Measurements from ENCODE around the gene PARP11. TPM values are rescaled to one million over a fixed set of nuclear protein-coding genes. Genes with fewer than 3 reads are reported as not detected.

The PARP11 gene, protein sequence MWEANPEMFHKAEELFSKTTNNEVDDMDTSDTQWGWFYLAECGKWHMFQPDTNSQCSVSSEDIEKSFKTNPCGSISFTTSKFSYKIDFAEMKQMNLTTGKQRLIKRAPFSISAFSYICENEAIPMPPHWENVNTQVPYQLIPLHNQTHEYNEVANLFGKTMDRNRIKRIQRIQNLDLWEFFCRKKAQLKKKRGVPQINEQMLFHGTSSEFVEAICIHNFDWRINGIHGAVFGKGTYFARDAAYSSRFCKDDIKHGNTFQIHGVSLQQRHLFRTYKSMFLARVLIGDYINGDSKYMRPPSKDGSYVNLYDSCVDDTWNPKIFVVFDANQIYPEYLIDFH
- total RNA-seq, result 3.6 and 5.7 TPM in 2 replicates

GRCh38 chr12:3872800-3873636 is at the start of gene PARP11:
PARP11 (minus strand) TSS chr12:3873399; CDS start chr12:3873229, 170 bp downstream.
- peak; percentile 97 for DNase-seq

- DNase-seq, result no peak
Observed at GRCh38 chr12:3922033-3922432, 48.8 kb upstream of the PARP11 start.

DNA sequence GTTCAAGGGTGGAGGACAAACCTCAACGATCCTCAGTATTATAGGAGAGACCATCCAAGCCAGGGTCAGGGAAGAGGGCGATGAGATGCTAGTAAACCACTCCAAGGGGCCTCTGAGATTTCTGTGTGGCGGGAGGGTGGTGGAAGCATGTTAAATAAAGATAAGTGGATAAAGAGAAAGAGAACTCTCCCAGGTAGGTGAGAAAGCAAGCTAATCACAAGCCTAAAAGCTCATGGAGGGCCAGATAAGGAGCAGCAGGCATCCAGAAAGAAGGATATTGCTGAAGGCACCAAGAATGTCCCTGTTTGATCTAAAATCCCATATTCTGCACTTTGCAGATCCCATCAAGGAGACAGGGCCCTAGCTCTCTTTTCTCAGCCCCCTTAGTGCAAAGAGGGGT is 48.3 kb upstream of the PARP11 start:
- no peak for DNase-seq

GRCh38 chr12:3921151-3921471 is 47.9 kb upstream of the PARP11 start:
- DNase-seq, result no peak

GRCh38 chr12:3920351-3921150 is 47.4 kb upstream of the PARP11 start:
- peak; percentile 46 for DNase-seq

- no peak for DNase-seq
Observed at GRCh38 chr12:3913278-3913677, 40.1 kb upstream of the PARP11 start.

DNA sequence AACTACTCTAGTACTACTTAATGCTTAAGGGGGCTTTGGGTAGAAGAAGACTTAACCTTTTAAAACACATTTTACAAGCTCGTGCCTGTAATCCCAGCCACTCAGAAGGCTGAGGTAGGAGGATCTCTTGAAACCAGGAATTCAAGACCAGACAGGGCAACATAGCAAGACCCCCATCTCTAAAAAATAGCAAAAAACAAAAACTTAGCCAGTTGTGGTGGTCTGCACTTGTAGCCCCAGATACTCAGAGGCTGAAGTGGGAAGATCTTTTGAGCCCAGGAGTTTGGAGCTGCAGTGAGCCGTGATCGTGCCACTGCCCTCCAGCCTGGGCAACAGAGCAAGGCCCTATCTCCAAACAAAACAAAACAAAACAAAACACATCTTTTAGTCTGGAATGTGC is 39.7 kb upstream of the PARP11 start:
- no peak for DNase-seq

DNA sequence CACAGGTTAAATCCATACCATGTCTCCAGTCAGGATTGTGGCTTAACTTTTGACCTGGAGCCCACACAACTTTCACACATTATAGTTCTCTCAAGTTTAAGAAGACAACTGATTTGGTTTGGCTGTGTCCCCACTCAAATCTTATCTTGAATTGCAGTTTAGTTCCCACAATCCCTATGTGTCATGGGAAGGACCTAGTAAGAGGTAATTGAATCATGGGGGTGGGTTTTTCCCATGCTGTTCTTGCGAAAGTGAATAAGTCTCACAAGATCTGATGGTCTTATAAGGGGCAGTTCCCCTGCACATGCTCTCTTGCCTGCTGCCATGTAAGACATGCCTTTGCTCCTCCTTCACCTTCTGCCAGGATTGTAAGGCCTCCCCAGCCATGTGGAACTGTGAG is 38.2 kb upstream of the PARP11 start:
- DNase-seq, result no peak

DNA sequence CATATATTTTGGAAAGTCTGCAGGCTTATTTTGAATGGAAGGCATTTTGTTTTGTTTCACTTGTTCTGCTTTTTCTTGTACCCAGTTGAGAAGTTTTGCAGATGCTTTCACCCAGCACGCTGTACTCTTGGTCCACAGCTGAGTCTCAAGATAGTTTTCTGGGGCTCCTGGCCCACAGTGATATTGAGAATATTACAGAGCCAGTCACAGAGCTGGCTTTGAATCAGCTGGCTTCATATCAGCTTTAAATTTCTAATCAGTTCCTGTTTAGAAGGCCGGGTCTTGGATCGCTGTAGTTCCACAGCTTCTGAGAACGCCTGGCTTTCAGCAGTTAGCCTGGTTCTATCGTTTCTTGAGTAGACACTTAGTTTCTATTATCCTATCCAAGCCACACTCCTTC is 32.5 kb upstream of the PARP11 start:
- no peak for DNase-seq

GRCh38 chr12:3904999-3905398 is 31.8 kb upstream of the PARP11 start:
- DNase-seq, result no peak

DNA sequence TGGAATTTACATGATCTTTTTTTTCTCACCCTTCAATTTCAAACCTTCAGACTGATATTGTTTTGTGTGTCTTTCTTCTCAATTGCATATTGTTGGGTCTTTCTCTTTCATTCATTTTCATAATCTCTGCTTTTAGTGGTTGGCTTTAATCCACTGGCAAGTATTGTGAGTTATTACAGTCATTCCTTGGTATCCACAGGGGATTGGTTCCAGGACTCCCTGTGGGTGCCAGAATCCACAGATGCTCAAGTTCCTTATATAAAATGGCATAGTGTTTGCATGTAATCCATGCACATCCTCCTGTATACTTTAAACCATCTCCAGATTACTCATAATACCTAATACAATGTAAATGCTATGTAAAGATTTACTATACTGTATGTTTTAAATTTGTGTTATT is 29.7 kb upstream of the PARP11 start:
- no peak for DNase-seq

DNA sequence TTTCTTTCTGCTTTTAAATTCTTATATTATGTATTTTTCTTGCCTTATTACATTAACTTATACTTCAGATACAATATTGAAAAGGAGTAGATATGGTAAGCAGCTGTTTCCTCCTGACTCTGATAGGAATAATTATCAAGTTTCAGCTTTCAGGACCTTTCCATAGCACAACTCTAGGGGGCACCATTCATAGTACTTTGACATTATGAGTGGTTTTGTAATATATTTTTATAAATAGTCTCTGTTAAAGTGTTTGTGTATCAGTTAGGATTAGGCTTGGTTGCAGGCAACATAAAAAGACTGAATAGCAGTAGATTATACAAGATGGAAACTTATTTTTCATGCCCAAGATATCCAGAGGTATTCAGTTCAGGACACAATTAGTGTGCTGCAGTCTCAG is 27.9 kb upstream of the PARP11 start:
- DNase-seq, result no peak

DNA sequence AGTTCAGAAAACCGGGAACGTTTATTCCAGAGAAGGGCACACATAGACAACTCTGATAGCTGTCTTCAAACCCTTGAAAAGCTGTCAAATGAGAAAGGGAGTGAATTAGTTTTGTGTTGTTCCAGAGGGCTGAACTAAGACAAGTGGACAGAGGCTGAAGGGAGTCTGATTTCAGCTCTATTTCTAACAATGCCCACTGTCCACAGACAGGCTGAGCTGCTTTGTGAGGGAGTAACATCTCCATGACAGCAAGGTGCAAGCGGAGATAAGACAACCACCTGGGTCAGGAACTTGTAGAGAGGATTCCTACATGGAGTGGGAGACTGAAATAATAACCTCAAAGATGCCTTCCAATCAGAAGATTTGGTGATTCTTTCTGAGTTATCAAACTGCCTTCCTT is 25.6 kb upstream of the PARP11 start:
- no peak for DNase-seq

- no peak for DNase-seq
Observed at GRCh38 chr12:3897371-3897971, 24.3 kb upstream of the PARP11 start.

GRCh38 chr12:3896801-3897351 is 23.7 kb upstream of the PARP11 start:
- no peak for DNase-seq

DNA sequence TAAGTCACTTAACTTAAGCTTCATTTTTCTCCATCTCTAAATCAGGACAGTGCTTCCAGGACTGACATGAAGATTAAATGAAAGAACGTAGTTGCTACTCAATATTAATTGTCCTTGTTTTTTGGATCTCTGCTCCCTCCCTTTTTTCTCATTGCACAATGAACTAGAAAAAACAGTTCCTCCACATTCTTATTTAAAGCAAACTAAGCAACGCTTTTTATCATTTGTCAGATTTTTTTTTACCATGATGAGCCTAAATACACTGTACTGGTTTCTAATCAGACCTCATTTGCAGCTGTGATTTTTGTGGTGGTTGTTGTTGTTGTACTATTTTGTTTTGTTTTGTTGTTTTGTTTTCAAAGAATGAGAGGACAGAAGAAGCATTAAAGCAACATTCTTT is 23.2 kb upstream of the PARP11 start:
- no peak for DNase-seq

DNA sequence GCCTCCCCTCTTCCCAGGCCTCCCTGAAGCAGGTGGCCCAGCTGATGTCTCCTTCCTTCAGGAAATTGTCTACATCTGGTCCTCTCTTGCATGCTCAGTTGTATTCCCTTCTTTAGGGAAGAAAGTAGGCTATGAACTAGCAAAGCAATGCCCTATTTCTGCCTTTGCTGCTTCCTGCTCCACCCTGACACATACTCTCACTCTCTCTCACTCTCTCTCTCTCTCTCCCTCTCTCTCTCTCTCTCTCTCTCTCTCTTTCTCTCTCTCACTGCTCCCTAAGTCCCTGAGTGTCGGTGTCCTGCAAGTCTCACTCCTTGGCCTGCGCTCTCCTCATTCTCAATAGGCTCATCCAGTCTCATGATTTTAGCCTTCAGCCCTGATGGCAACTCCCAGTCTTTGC is 19.4 kb upstream of the PARP11 start:
- DNase-seq, result no peak

GRCh38 chr12:3891201-3891600 is 18.0 kb upstream of the PARP11 start:
- DNase-seq, result no peak

- DNase-seq, result no peak
Observed at GRCh38 chr12:3888659-3889058, 15.5 kb upstream of the PARP11 start.

GRCh38 chr12:3885277-3886094 is 12.3 kb upstream of the PARP11 start:
- peak; percentile 65 for DNase-seq

DNA sequence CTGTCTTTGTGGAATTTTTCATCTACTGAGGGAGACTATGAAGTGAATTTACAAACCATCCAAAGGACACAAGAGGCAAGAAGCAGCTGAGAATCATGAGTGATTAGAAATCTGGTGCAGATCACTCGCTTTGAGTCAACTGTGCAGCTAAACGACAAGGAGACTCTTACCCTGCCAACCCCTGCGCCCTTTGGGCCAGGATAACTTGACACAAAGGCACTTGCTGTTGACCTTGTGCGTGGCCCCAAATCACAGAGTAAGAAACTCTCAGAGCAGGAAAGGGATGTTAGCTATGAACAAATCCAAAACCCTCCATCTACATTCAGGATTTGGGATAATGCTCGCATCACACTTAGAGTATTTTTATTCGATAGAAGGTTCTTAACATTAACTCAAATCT is 11.5 kb upstream of the PARP11 start:
- no peak for DNase-seq

All from dermis blood vessel endothelial cell (primary cell).